ENCODE data around the gene GALK2. TPM values are rescaled to one million over a fixed set of nuclear protein-coding genes. Genes with fewer than 3 reads are reported as not detected.

GALK2 gene
- total RNA-seq, 1 donor from 2014 or later = 25.4 TPM

DNA sequence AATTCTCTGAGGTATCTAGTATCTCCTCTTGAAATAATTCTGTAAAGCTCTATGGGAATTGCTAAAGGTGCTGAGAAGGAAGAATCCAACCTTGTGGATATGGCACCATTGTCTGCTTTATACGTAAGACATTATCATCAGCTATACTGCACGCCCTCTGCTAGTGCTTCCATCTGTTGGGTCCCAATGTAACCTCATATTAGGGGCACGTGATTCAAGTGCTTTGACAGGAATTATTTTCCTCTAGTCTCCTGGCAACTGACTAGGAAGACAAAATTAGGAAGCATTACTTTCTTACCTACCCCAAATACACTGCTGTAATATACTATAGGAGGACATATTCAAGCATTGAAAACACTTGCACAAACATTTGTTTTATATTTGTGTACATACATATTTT is 38.6 kb upstream of the GALK2 start:
- Mint-ChIP-seq H3K36me3 (peaks cover 38% of the 10 kb centered on the region), H3K4me1 (no peaks in the 10 kb centered on the region), H3K27me3 (ENCODE audit: low read depth) (no peaks in the 10 kb centered on the region), H3K9me3 (no peaks in the 10 kb centered on the region), H3K27ac (no peak overlapping the region), H3K4me3 (no peak overlapping the region)
- DNase-seq (ENCODE audit: low spot score in 2 of 2, unreplicated experiment in 2 of 2) = no peak
- TF ChIP-seq, protein P1, sequence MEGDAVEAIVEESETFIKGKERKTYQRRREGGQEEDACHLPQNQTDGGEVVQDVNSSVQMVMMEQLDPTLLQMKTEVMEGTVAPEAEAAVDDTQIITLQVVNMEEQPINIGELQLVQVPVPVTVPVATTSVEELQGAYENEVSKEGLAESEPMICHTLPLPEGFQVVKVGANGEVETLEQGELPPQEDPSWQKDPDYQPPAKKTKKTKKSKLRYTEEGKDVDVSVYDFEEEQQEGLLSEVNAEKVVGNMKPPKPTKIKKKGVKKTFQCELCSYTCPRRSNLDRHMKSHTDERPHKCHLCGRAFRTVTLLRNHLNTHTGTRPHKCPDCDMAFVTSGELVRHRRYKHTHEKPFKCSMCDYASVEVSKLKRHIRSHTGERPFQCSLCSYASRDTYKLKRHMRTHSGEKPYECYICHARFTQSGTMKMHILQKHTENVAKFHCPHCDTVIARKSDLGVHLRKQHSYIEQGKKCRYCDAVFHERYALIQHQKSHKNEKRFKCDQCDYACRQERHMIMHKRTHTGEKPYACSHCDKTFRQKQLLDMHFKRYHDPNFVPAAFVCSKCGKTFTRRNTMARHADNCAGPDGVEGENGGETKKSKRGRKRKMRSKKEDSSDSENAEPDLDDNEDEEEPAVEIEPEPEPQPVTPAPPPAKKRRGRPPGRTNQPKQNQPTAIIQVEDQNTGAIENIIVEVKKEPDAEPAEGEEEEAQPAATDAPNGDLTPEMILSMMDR (IDR thresholded peaks at IDR 0.05; ENCODE audit: unreplicated experiment) = no peak

DNA sequence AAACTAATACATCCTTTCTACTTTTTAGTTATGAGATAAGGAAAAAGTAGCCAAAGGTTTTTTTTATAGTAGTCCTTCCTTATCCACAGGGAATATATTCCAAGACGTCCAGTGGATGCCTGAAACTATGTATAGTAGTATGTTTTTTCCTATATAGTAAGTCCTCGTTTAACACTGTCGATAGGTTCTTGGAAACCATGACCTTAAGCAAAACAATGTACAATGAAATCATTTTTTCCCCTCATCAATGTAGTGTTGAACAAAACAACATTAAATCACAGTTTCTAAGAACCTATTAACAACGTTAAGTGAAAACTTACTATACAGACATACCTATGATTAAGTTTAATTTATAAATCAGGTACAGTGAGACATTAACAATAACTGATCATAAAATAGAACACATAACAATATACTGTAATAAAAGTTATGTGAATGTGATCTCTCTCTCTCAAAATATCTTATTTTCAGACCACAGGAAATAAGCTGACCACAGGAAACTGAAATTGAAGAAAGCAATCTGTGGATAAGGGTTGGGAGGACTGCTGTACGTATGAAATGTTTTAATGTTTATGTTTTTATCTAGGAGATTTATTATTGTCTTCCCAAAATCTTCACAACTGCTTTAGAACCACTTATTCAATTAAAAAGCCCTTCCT is 35.2 kb upstream of the GALK2 start:
- Mint-ChIP-seq H3K4me1 (no peaks in the 10 kb centered on the region), H3K27ac (no peak overlapping the region), H3K27me3 (ENCODE audit: low read depth) (no peaks in the 10 kb centered on the region), H3K36me3 (peaks cover 32% of the 10 kb centered on the region), H3K9me3 (no peaks in the 10 kb centered on the region), H3K4me3 (no peak overlapping the region)
- TF ChIP-seq, protein P1 (IDR thresholded peaks at IDR 0.05; ENCODE audit: unreplicated experiment) = no peak
- DNase-seq (ENCODE audit: low spot score in 2 of 2, unreplicated experiment in 2 of 2) = no peak

DNA sequence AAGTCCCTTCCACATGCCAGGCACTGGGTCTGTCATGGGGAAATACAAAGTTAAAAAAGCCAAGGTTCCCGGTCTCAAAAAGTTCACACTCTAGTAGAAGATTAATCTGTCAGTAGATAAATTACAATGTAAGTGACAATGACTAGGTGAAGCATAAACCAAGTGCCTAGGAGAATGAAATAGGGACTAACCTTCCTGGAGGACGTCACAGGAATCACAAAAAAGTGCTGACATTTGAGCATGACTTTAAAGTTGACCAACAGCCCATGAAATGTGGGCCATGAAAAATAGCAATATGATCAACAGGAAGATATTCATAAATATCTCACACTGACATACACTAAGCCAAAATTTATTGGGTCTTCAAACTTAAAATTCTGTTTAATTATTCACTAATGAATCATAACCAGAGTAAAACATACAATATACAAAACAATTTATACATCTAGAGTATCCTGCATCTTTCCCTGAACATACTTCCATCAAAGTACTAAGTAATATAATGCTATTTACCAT is 34.6 kb upstream of the GALK2 start:
- Mint-ChIP-seq H3K36me3 (peaks cover 33% of the 10 kb centered on the region), H3K27ac (no peak overlapping the region), H3K4me1 (no peaks in the 10 kb centered on the region), H3K4me3 (no peak overlapping the region), H3K9me3 (no peaks in the 10 kb centered on the region), H3K27me3 (ENCODE audit: low read depth) (no peaks in the 10 kb centered on the region)
- TF ChIP-seq, protein P1 (IDR thresholded peaks at IDR 0.05; ENCODE audit: unreplicated experiment) = no peak
- no peak for DNase-seq (ENCODE audit: low spot score in 2 of 2, unreplicated experiment in 2 of 2)

DNA sequence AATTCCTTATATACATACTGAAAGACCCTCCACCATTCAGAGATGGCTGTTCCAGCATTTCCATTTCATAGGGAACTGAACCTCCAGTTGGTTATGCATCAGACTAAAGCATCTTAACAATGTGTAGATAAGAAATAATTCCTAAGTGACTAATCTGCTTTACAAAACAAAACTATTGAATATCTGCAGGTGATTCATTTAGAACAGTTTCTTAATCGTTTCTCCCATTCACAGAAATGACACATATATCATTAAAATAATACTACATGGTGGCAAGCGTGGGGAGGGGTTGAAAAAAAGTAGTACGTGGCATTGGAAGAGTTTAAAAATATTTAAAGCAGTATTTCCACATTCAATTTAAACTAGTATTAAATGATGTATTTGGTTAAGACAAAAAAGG is 34.1 kb upstream of the GALK2 start:
- no peak overlapping the region for H3K27ac Mint-ChIP-seq
- no peaks in the 10 kb centered on the region for H3K27me3 Mint-ChIP-seq (ENCODE audit: low read depth)
- DNase-seq (ENCODE audit: low spot score in 2 of 2, unreplicated experiment in 2 of 2) = no peak
- H3K9me3 Mint-ChIP-seq = no peaks in the 10 kb centered on the region
- peaks cover 33% of the 10 kb centered on the region for H3K36me3 Mint-ChIP-seq
- H3K4me1 Mint-ChIP-seq = no peaks in the 10 kb centered on the region
- H3K4me3 Mint-ChIP-seq = no peak overlapping the region
- TF ChIP-seq, protein P1 (IDR thresholded peaks at IDR 0.05; ENCODE audit: unreplicated experiment) = no peak

DNA sequence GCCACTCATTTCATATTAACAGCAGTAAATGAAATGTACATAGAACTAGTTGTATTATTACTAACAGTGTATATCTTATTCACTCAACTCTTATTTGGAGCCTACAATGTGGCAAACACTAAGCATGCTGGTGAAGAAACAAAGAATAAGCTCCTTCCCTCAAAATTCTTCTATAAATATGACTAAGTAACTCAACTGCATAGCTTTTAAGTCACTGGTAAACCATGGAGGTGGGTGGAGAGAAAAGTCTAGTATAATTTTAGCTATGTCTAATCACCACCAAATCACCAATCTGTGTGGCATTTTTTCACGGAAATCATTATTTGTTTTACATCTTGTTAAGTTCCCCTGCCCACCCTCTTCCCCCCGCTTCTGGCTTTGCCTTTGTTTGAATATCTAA is 32.2 kb upstream of the GALK2 start:
- no peaks in the 10 kb centered on the region for H3K4me1 Mint-ChIP-seq
- no peaks in the 10 kb centered on the region for H3K27me3 Mint-ChIP-seq (ENCODE audit: low read depth)
- no peak overlapping the region for H3K27ac Mint-ChIP-seq
- H3K9me3 Mint-ChIP-seq = no peaks in the 10 kb centered on the region
- DNase-seq (ENCODE audit: low spot score in 2 of 2, unreplicated experiment in 2 of 2) = no peak
- no peak overlapping the region for H3K4me3 Mint-ChIP-seq
- peaks cover 38% of the 10 kb centered on the region for H3K36me3 Mint-ChIP-seq
- TF ChIP-seq, protein P1 (IDR thresholded peaks at IDR 0.05; ENCODE audit: unreplicated experiment) = no peak
